Activated naive CD4-positive, alpha-beta T cell treated with anti-CD3 and anti-CD28 coated beads, Interleukin-2, amount 10 ng/mL, durations not matched to agents 7 days and 5 days (primary cell): ENCODE measurements around the gene MFAP3L.

ENCODE experiments used
- CTCF ChIA-PET: fragments of 350-600 bp; sonication (Branson Sonifier 250); formaldehyde crosslinking; loops from one replicate; lab custom pipeline; 2021; ENCODE audit warnings: antibody characterized with exemption; lab: Charles Lee
- DNase-seq: peaks from one replicate; pipeline ENCODE4 v3.0.0-alpha.2; 2020
- H3K27ac Mint-ChIP-seq: one replicate; pipeline ENCODE4 v1.8.0; 2021; ENCODE audit warnings: mild to moderate bottlenecking, moderate library complexity, mixed read lengths
- H3K27me3 Mint-ChIP-seq: one replicate; pipeline ENCODE4 v1.8.0; 2021; ENCODE audit warnings: mild to moderate bottlenecking, mixed read lengths
- H3K36me3 Mint-ChIP-seq: one replicate; pipeline ENCODE4 v1.8.0; 2021; ENCODE audit warnings: mixed read lengths
- H3K4me1 Mint-ChIP-seq: one replicate; pipeline ENCODE4 v1.8.0; 2021; ENCODE audit warnings: mixed read lengths
- H3K4me3 Mint-ChIP-seq: one replicate; pipeline ENCODE4 v1.8.0; 2021; ENCODE audit warnings: mild to moderate bottlenecking, moderate library complexity, mixed read lengths
- H3K9me3 Mint-ChIP-seq: one replicate; pipeline ENCODE4 v1.8.0; 2021; ENCODE audit warnings: mixed read lengths

The MFAP3L gene

GRCh38 chr4:169987327-169988228 is 38.6 kb downstream of the MFAP3L start:
- H3K27me3 Mint-ChIP-seq, result no peaks in the 10 kb centered on the region
- H3K4me1 Mint-ChIP-seq, result no peaks in the 10 kb centered on the region
- CTCF ChIA-PET, result no interaction called here
- H3K4me3 Mint-ChIP-seq, result no peak overlapping the region
- no peaks in the 10 kb centered on the region for H3K9me3 Mint-ChIP-seq
- H3K27ac Mint-ChIP-seq, result no peak overlapping the region
- H3K36me3 Mint-ChIP-seq, result no peaks in the 10 kb centered on the region
- no peak for DNase-seq

- no peak for DNase-seq
- Mint-ChIP-seq H3K4me1 (no peaks in the 10 kb centered on the region), H3K9me3 (no peaks in the 10 kb centered on the region), H3K27ac (no peak overlapping the region), H3K36me3 (no peaks in the 10 kb centered on the region), H3K4me3 (no peak overlapping the region), H3K27me3 (peaks cover 2% of the 10 kb centered on the region)
- CTCF ChIA-PET, result no interaction called here
Observed at GRCh38 chr4:169986369-169986768, 39.8 kb downstream of the MFAP3L start.

GRCh38 chr4:169985881-169986280 is 40.3 kb downstream of the MFAP3L start:
- Mint-ChIP-seq H3K4me3 (no peak overlapping the region), H3K9me3 (no peaks in the 10 kb centered on the region), H3K4me1 (no peaks in the 10 kb centered on the region), H3K27ac (no peak overlapping the region), H3K27me3 (peaks cover 7% of the 10 kb centered on the region), H3K36me3 (no peaks in the 10 kb centered on the region)
- CTCF ChIA-PET, result no interaction called here
- no peak for DNase-seq

- no peaks in the 10 kb centered on the region for H3K9me3 Mint-ChIP-seq
- CTCF ChIA-PET, result no interaction called here
- DNase-seq, result no peak
- H3K27ac Mint-ChIP-seq, result no peak overlapping the region
- no peak overlapping the region for H3K4me3 Mint-ChIP-seq
- peaks cover 7% of the 10 kb centered on the region for H3K27me3 Mint-ChIP-seq
- H3K36me3 Mint-ChIP-seq, result no peaks in the 10 kb centered on the region
- H3K4me1 Mint-ChIP-seq, result no peaks in the 10 kb centered on the region
Observed at GRCh38 chr4:169984745-169985144, 41.5 kb downstream of the MFAP3L start.

- no peak overlapping the region for H3K27ac Mint-ChIP-seq
- H3K27me3 Mint-ChIP-seq, result peaks cover 7% of the 10 kb centered on the region
- no peaks in the 10 kb centered on the region for H3K9me3 Mint-ChIP-seq
- no peaks in the 10 kb centered on the region for H3K4me1 Mint-ChIP-seq
- DNase-seq, result no peak
- no peak overlapping the region for H3K4me3 Mint-ChIP-seq
- CTCF ChIA-PET, result no interaction called here
- no peaks in the 10 kb centered on the region for H3K36me3 Mint-ChIP-seq
Observed at GRCh38 chr4:169984173-169984572, 42.0 kb downstream of the MFAP3L start.

- no peak overlapping the region for H3K27ac Mint-ChIP-seq
- H3K36me3 Mint-ChIP-seq, result no peaks in the 10 kb centered on the region
- CTCF ChIA-PET, result no interaction called here
- no peaks in the 10 kb centered on the region for H3K4me1 Mint-ChIP-seq
- no peak overlapping the region for H3K4me3 Mint-ChIP-seq
- H3K9me3 Mint-ChIP-seq, result no peaks in the 10 kb centered on the region
- no peak for DNase-seq
- H3K27me3 Mint-ChIP-seq, result peaks cover 12% of the 10 kb centered on the region
Observed at GRCh38 chr4:169976951-169977350, 49.2 kb downstream of the MFAP3L start.

GRCh38 chr4:169975838-169976796 is 50.1 kb downstream of the MFAP3L start:
- no peaks in the 10 kb centered on the region for H3K4me1 Mint-ChIP-seq
- H3K4me3 Mint-ChIP-seq, result no peak overlapping the region
- no peaks in the 10 kb centered on the region for H3K36me3 Mint-ChIP-seq
- no peak for DNase-seq
- CTCF ChIA-PET, result no interaction called here
- no peaks in the 10 kb centered on the region for H3K9me3 Mint-ChIP-seq
- peaks cover 8% of the 10 kb centered on the region for H3K27me3 Mint-ChIP-seq
- no peak overlapping the region for H3K27ac Mint-ChIP-seq

- DNase-seq, result no peak
- H3K27ac Mint-ChIP-seq, result no peak overlapping the region
- H3K9me3 Mint-ChIP-seq, result no peaks in the 10 kb centered on the region
- no peak overlapping the region for H3K4me3 Mint-ChIP-seq
- H3K27me3 Mint-ChIP-seq, result peaks cover 6% of the 10 kb centered on the region
- no peaks in the 10 kb centered on the region for H3K4me1 Mint-ChIP-seq
- CTCF ChIA-PET, result no interaction called here
- no peaks in the 10 kb centered on the region for H3K36me3 Mint-ChIP-seq
Observed at GRCh38 chr4:169975131-169975837, 50.9 kb downstream of the MFAP3L start.

GRCh38 chr4:169971456-169972015 is 54.7 kb downstream of the MFAP3L start:
- H3K4me3 Mint-ChIP-seq, result no peak overlapping the region
- H3K9me3 Mint-ChIP-seq, result no peaks in the 10 kb centered on the region
- CTCF ChIA-PET, result no interaction called here
- H3K4me1 Mint-ChIP-seq, result no peaks in the 10 kb centered on the region
- H3K27ac Mint-ChIP-seq, result no peak overlapping the region
- no peak for DNase-seq
- H3K27me3 Mint-ChIP-seq, result peaks cover 6% of the 10 kb centered on the region
- no peaks in the 10 kb centered on the region for H3K36me3 Mint-ChIP-seq

- H3K36me3 Mint-ChIP-seq, result no peaks in the 10 kb centered on the region
- DNase-seq, result no peak
- CTCF ChIA-PET, result no interaction called here
- H3K27ac Mint-ChIP-seq, result no peak overlapping the region
- no peaks in the 10 kb centered on the region for H3K4me1 Mint-ChIP-seq
- no peak overlapping the region for H3K4me3 Mint-ChIP-seq
- peaks cover 3% of the 10 kb centered on the region for H3K27me3 Mint-ChIP-seq
- H3K9me3 Mint-ChIP-seq, result no peaks in the 10 kb centered on the region
Observed at GRCh38 chr4:169968999-169969398, 57.2 kb downstream of the MFAP3L start.

GRCh38 chr4:169963998-169964397 is 62.2 kb downstream of the MFAP3L start:
- Mint-ChIP-seq H3K4me3 (no peak overlapping the region), H3K27ac (no peak overlapping the region), H3K36me3 (no peaks in the 10 kb centered on the region), H3K27me3 (no peaks in the 10 kb centered on the region), H3K9me3 (no peaks in the 10 kb centered on the region), H3K4me1 (no peaks in the 10 kb centered on the region)
- CTCF ChIA-PET, result interaction anchor here (1.3 kb wide), 1 partner anchor 23 kb away, joined by 3 read pairs; no protein-coding TSS in a partner anchor
- no peak for DNase-seq

GRCh38 chr4:169959254-169959653 is 66.9 kb downstream of the MFAP3L start:
- H3K4me1 Mint-ChIP-seq, result no peaks in the 10 kb centered on the region
- no peak overlapping the region for H3K4me3 Mint-ChIP-seq
- H3K27me3 Mint-ChIP-seq, result no peaks in the 10 kb centered on the region
- no peaks in the 10 kb centered on the region for H3K9me3 Mint-ChIP-seq
- CTCF ChIA-PET, result no interaction called here
- DNase-seq, result no peak
- H3K27ac Mint-ChIP-seq, result no peak overlapping the region
- no peaks in the 10 kb centered on the region for H3K36me3 Mint-ChIP-seq

GRCh38 chr4:169958629-169959028 is 67.6 kb downstream of the MFAP3L start:
- no peak for DNase-seq
- no peak overlapping the region for H3K4me3 Mint-ChIP-seq
- H3K27ac Mint-ChIP-seq, result no peak overlapping the region
- no peaks in the 10 kb centered on the region for H3K27me3 Mint-ChIP-seq
- no peaks in the 10 kb centered on the region for H3K9me3 Mint-ChIP-seq
- H3K36me3 Mint-ChIP-seq, result no peaks in the 10 kb centered on the region
- H3K4me1 Mint-ChIP-seq, result no peaks in the 10 kb centered on the region
- CTCF ChIA-PET, result no interaction called here

GRCh38 chr4:169957785-169958184 is 68.4 kb downstream of the MFAP3L start:
- Mint-ChIP-seq H3K27me3 (no peaks in the 10 kb centered on the region), H3K4me1 (no peaks in the 10 kb centered on the region), H3K4me3 (no peak overlapping the region), H3K9me3 (no peaks in the 10 kb centered on the region), H3K36me3 (no peaks in the 10 kb centered on the region), H3K27ac (no peak overlapping the region)
- no peak for DNase-seq
- CTCF ChIA-PET, result no interaction called here
